GM19025 (cell line): ENCODE measurements around the gene PPP1R13L.
"Not testable (repeated sequence)": the region's sequence is repeated elsewhere in the genome, so short reads cannot be mapped to it uniquely, and the experiment has no call there.

Experiments used
- ATAC-seq: cut with Tn5 transposase; IDR thresholded peaks from one replicate; pipeline ENCODE4 v1.9.1; 2021; ENCODE audit warnings: mild to moderate bottlenecking, low read depth, moderate library complexity; ENCODE audit not compliant: unreplicated experiment

Gene PPP1R13L

DNA sequence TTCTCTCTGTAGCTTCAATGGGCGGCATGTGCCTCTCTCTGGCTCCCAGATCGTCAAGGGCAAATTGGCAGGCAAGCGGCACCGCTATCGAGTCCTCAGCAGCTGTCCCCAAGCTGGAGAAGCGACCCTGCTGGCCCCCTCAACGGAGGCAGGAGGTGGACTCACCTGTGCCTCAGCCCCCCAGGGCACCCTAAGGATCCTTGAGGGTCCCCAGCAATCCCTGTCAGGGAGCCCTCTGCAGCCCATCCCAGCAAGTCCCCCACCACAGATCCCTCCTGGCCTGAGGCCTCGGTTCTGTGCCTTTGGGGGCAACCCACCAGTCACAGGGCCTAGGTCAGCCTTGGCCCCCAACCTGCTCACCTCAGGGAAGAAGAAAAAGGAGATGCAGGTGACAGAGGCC is 3.3 kb upstream of the PPP1R13L start:
- no peak for ATAC-seq

DNA sequence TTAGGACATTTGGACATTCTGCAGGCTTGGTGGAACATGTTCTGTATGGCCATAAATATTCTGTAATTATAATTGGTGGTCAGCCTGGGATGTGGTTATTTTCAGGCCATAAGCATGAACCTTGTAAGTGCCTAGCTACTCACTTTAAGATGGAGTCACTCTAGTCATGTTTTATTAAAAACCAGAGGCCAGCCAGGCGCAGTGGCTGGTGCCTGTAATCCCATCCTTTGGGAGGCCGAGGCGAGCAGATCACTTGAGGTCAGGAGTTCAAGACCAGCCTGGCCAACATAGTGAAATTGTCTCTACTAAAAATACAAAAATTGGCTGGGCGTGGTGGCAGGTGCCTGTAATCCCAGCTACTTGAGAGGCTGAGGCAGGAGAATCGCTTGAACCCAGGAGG is 2.7 kb upstream of the PPP1R13L start:
- not testable (repeated sequence) for ATAC-seq

DNA sequence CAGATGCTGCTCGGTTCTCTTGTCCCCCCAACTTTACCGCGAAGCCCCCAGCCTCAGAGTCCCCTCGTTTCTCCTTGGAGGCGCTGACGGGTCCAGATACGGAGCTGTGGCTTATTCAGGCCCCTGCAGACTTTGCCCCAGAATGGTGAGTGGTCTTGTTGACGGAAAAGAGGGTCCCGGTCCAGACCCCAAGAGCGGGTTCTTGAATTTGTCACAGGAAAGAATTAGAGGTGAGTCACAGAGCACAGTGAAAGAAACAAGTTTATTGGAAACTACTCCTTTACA is 2.2 kb upstream of the PPP1R13L start:
- no peak for ATAC-seq

DNA sequence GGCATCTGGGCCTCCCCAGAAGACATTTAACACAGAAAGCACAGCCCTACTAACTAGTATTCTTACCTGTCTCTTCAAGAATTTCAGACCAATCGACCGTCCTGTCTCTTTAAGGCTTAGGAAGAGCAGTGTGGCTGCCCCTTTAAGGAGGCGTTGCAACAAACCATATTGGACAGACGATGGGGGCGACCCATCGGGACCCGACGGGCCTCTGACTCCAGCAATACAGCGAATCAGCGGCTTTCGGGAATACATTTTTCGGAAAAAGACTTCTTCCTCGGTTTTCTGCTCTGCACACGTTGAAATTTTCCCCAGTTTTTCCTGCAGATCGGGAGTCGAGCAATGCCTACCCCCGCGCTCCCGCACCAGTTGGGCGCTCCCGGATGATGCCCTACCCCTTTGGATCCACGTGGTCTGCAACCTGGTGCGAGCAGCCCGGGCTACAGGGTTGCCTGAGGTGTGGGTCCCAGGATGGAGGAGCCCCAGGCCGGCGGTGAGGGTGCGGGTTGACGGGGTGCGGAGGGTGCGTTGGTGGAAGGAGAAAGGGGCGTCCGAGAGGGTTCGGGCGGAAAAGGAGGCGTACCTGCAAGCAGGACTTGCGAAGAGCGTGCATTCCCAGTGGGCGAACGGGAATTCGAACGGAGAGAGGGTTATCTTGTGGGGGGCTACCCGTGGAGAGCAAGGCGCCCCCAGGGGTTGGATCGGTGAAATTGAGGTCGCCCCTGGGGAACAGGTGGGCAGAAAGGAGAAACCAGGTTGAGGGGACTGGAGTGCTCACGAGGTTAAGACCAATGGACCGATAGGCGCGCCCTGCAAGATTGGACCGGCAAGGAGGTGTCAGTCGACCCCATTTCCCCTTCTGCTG is 1.6 kb upstream of the PPP1R13L start, which contains the start of gene POLR1G:
TSS of gene POLR1G (plus strand) at position 419 of the 865 bp plus-strand sequence. CDS start at position 472, 53 bp downstream.
- peak; percentile 75 for ATAC-seq

DNA sequence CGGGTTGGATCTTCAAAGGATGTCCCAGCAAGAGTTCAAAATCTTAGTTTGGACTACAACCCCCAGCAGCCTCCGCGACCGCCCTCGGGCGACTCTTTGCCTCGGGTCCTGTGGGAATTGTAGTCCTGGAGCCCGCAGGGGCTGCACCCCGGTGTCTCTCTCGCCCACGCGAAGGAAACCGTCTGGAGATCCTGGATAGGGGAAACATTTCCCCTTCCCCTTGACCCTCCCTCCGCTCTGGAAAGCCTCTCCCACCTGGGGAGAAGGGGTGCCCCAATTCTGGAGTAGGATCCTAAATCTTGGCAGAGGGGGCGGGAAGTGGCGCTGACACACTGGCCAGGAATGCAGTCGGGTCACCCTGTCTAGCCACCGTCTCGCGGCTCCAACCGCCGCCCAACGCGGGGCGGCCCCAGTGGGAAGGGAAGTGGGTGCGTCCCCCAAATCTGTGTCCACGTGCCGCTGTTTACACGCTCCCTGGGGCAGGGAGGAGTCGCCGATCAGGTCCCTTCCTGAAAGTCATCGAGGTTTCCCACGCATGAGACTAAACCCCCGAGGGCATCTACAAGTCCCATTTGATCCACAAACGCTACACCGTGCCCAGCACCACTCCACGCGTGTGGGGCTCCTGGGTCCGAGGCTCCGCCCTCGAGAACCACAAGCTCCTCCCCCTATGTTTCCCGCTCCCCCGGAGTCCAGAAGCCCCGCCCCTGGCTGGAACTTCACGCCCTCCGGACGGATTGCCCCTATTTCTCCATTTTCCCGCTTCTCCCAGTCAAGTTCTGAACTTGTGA is 761 bp upstream of the PPP1R13L start:
- ATAC-seq, result peak; percentile 60

DNA sequence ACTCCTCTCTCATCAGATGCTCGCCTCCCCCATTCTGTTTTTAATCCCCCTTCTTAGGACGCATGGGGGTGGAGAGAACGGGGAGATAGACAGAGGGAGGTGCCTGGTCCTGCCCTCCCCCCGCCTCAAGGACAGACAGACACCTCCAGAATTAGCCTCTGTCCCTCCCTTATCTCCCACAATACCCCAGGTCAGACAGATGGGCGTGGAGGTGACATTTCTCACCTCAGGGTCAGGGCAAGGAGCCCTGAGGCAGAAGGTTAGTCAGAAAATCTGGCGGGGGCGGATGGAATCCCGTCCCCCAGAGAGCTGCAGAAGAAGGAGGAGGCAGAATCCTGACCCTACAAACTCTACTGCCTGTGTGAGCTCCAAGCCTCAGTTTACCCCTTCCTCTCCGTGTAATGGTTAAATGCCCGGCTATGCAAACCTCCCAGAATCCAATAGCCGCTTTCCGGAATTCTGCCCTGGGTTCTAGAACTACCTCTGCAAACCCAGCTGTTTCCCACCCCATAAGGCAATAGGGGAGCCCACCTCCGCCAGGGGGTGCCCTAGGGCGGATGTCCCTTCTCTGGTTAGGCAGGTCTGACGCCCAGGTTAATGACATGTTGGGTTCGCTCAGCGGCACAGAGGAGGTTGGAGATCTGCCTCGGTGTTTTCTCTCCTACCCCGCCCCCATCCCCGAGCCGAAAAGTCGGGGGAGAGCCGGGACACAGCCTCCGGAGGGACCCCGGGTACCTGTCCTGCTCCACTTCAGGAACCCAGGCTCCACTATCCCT is 900 bp downstream of the PPP1R13L start:
- no peak for ATAC-seq

DNA sequence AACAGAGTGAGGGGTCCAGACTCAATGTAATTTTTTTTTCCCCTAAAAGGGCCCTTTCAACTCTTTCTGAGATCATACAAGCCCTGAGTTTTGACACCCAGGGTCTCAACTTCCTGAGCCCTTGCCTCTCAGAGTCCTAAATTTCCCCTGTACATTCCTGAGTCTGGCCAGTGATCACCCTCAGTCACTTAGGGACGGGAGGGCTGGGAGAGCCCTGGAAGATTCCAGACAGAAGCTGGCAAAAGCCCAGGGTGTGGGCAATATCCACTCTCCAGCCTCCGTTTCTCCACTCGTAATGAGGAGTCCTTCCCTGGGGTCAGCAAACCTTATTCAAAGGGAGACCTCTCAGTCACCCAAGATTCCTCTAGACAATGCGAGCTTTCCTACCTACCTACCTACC is 1.6 kb downstream of the PPP1R13L start:
- ATAC-seq, result no peak

DNA sequence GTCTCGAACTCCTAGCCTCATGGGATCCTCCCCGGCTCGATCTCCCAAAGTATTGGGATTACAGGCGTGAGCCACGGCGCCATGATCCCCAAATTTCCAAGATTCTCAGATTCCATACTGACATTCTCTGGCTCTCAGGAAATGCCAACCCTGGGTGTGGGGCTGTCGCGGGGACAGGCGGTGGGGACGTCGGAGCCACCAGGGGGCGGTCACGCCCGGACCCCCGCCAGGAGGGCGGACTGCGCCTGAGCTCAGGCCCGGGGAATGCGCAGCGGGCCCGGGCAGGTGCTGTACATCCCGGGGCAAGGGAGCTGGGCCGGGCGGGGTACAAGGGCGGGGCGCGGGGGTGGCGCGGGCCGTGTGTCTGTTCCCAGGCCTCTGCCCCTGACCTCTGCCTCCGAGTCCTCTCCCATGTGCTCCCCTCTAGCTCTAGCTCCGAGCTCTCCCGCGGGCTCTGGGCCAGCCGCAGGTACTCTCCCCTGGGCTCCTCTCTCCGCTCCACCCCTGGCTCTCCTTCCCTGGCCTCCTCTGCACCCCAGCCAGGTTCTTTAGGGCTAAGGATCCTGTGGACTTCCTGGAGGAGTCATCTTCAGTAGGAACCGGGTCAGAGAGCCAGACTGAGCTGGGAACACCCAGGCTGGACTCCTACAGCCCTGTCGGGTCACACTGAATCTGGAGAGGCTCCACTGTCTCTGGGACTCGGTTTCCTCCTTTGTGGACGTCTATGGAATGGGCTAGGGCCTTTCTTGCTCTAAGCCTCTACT is 2.4 kb downstream of the PPP1R13L start:
- no peak for ATAC-seq

DNA sequence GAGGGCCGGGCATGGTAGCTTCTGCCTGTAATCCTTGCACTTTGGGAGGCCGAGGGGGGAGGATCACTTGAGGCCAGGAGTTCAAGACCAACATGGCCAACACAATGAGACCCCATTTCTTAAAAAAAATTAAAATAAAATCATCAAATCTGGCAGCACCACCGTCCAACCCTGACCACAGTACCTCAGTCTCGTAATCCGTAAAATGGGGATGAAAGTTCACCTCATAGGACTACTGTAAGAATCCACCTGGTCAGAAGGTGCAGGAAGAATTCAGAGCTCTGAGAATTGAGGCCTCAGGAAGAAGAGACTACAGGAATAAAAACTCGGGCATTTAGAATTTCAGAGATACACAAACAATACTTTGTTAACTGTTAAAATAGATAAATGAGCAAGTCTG is 3.1 kb downstream of the PPP1R13L start:
- no peak for ATAC-seq

DNA sequence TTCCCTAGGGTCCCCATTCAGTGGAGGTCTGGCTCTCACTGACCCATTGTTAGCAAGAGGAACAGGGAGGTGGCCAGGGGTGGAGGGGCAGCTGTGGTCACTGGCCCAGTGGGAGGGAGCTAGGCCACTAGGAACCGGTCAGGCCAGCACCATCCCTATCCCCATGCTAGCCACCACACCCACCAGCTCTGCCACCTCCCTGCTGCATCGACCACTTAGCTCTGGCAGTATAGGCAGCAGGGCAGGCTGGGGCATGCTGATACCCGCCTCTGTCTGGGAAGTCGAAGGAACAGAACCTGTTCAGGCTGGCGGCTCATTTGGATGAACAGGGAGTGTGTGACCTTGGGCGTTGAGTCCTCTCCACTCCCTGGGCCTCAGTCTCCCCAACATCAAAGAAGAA is 4.7 kb downstream of the PPP1R13L start:
- no peak for ATAC-seq

DNA sequence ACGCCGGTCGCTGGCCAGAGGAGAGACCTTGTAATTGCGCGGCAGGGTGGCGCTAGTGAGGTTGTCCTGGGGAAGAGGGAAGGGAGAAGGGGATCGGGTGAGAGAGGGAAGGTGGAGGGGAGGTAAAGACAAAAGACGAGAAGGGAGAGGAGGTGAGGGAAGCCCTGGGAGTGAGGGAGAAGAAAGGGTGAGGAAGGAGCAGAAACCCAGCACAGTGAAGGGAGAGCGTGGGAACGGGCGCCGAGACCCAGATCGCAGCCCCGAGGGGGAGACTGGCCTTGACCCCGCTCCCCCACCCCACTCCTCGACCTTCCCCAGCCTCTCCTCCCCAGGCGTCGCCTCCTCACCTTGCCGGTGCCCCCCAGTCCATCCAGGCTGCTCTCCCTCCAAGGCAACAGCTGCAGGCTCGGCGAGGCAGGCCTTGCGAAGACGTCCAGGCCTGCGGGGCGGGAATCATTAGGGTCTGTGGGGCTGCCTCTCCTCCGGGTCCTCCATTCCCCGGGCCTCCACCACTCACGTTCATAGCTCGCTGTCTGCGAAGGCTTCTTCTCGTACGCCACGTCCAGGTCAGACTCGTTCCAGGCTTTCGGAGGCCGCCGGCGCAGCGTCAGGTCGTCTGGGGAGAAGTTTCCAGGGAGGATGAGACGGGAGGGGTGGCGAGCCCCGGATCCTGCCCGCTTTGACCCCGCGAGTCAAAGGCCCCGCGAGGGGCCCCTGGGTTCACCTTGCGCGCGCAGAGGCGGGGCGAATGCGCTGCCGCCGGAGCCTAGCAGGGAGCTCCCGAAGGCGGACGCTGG is 8.8 kb downstream of the PPP1R13L start:
- no peak for ATAC-seq

DNA sequence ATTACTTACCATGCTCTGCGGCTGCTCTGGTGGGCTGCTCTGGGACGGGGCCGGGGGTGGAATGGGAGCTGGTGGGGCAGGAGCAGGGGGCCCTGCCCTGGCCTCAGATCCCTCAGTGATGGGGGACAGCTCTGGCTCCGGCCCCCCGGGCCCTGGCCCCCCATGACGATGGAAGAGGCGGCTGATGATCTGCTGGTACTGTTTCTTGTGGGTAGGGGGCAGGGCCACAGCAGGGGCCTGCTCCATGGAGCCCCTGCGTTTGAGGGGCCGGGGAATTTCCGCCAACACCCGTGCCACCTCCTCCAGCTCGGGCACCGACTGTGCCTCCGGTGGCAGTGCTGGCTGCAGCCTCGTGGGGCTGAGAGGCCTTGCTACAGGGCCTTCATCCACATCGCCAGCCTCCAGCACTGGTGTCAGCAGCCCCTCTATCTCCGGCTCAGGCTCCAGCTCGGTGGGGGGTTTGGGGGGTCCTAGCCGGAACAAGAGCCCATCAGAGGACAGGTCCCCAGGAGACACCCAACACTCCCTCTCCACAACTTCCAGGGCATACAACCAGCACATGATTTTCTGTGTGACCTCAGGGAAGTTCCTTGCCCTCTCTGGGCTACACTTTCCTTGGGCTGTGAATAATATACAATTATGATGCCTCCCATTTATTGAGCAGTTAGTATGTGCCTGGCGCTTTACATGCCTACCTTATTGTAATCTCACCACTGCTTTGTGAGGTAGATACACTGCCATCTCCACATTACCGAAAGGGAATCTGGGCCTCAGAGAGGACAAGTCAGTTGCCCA is 12.8 kb downstream of the PPP1R13L start:
- no peak for ATAC-seq

DNA sequence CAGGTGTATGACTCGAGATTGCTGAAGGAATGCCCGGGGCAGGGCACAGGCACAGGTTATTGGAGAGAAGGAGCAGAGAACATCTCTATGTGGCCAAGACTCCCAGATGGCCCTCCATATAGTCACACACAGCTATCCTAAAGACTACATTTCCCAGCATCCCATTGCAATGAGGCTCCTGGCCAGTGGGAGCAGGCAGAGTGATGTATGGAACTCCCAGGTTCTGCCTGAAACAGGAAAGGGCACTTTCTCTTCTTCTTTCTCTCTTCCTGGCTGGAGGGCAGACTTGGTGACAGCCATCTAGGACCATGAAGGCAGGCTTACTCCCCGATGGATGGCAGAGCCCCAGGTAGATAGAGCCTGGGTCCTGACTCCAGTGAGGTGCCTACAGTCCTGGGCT is 13.5 kb downstream of the PPP1R13L start:
- no peak for ATAC-seq

DNA sequence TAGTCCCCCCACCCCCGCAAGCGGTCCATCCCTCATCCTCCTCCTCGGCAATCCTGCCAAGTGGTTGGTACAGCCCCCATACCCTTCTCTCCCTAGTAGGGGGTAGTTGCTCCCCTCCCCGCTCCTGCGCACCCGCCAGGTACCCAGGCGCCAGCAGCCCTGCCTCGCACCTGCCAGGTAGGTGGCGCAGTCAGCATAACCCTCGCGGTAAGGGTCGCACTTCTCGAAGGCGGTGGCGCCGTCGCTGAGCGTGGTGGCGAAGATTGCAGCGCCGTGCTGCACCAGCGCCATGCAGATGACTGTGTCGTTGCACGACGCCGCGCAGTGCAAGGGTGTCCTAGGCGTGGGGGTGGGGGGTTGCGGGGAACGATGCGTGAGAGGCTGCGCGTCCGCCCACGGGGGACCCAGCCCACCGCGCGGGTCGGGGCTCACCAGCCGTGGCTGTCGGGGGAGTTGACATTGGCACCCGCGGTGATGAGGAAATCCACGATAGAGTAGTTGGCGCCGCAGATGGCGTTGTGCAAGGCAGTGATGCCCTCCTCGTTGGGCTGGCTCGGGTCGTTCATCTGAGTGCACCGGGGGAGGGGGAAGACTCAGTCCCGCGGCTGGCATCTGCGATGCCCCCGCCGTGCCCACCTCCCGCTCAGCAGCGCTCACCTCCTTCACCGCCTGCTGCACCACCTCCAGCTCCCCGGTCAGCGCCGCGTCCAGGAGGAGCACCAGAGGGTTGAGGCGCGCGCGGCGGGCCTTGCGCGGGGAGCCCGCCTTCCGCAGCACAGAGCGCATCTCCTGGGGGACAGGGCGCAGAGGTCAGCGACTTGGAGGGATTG is 19.3 kb downstream of the PPP1R13L start:
- no peak for ATAC-seq

DNA sequence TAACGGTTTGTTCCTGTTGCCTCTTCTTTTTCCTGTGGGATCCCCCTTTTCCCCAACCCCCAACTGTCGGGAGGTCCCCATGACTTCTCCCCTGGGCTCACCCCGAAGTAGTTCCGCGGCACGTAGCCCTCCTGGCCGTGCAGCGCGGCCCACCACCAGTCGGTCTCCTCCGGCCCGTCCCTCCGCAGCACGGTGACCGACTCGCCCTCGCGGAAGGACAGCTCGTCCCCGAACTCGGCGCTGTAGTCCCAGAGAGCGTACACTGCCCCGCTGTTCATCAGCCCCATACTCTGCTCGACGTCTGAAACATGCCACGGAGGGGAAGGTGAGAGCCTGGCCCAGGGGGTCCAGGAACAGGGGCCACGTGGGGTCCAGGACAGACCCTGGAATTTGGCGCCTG is 22.4 kb downstream of the PPP1R13L start:
- no peak for ATAC-seq

DNA sequence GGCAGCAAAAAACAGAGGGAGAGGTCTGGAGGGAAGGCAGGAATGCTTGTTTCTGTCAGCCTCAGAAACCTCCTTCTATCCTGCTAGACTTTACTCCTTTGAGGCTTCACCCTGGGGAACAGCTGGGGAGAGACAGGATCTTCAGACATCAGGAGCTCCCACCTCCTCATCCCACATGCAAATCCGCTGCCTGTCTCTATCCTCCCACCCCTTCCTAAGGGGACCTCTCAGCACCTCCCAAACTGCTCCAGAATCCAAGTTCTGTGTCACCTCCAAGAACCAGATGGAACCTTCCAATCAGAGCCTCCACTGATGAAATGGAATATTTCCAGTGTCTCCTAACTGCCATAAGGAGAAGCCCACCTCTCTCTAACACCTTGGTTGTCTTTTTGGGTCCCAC is 24.8 kb downstream of the PPP1R13L start:
- ATAC-seq, result no peak

DNA sequence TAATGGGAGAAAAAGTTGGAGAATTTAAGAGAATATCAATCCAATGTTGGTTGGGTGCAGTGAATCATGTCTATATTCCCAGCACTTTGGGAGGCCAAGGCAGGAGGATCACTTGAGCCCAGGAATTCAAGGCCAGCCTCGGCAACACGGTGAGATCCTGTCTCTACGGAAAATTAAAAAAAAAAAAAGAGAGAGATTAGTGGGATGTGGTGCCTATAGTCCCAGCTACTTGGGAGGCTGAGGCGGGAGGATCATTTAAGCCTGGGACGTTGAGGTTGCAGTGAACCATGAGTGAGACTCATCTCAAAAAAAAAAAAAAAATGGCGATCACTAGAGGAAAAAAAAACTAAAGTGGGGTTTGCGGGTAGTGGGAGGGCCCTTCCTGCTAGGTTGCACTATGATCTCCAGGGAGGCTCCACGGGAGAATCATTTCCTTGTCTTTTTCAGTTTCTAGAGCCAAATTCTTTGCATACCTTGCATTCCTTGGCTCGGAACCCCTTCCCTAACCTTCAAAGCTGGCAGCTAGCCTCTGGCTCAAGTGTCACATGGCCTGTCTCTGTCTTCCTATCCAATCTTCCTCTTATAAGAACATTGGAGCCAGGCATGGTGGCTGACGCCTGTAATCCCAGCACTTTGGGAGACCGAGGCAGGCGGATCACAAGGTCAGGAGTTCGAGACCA is 28.7 kb downstream of the PPP1R13L start:
- ATAC-seq, result no peak
